ENCODE measurements around the gene TRMU.
"Not testable (repeated sequence)": the region's sequence is repeated elsewhere in the genome, so short reads cannot be mapped to it uniquely, and the experiment has no call there.

TRMU gene

DNA sequence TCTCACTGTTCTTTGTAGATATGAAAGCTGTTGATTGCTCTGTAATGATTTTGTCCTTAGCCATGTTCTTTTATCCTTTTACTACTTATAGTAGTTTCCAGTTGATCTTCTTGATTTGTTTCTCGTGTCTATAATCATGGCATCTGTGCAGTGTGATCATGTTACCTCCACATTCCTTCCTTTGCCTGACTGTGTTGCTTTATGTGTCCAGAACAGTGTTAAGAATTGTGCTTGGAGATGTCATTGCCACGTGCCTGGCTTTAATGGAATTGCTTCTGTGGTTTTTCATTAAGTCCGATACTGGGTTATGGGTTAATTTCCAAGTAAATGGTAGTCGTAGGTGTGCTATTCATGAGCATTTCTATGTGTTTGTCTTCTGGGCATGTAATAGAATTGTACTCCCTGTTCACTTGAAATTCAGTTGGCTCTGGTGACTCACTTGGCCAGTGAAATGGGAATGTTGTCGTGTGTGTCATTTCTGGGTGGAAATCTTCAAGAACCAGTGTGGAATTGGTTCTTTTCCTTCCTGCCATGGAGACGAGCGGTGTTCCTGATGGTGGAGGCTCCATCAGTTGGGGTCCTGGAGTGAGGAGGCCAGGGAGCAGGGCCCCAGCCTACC lies 32.1 kb upstream of the TRMU start:
- DNase-seq: no peak

DNA sequence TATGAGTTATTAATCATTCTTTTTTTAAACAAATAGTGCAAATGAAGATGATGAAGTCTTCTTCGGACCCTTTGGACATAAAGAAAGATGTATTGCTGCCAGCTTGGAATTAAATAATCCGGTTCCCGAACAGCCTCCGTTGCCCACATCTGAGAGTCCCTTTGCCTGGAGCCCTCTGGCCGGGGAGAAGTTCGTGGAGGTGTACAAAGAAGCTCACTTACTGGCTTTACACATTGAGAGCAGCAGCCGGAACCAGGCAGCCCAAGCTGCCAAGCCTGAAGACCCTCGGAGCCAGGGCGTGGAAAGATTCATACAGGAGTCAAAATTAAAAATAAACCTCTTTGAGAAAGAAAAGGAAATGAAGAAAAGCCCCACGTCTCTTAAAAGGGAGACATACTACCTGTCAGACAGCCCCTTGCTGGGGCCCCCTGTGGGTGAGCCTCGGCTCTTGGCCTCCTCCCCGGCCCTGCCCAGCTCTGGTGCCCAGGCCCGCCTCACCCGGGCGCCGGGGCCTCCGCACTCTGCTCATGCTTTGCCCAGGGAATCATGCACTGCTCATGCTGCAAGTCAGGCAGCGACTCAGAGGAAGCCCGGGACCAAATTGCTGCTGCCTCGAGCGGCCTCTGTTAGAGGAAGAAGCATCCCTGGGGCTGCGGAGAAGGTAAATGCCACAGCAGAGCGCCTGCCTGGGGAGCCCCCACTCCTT lies 27.1 kb upstream of the TRMU start:
- no peak for DNase-seq

DNA sequence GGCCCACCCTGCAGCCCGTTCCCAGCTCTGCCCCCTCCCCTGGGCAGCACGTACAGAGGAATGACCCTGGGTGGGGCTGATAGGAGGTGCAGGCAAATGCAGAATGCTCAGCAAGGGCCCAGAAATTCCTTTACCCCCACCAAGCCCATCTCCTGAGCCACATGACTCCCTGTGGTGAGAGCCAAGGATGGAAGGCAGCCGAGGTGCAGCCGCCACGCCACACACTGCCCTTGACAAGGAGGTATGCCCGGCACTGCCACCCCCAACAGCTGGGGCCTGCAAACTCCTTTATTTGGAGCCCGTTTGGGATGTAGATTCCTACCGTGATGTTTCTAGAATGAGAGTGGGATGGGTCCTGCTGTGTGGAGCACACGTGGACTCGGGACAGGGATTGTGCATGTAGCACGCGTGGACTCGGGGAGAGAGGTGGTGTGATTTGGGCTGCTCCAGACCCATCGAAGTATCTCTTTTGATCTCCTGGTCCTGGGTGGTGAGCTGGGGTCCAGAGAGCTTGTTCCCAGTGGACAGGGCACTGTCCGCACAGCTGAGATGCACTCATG lies 25.9 kb upstream of the TRMU start:
- no peak for DNase-seq

DNA sequence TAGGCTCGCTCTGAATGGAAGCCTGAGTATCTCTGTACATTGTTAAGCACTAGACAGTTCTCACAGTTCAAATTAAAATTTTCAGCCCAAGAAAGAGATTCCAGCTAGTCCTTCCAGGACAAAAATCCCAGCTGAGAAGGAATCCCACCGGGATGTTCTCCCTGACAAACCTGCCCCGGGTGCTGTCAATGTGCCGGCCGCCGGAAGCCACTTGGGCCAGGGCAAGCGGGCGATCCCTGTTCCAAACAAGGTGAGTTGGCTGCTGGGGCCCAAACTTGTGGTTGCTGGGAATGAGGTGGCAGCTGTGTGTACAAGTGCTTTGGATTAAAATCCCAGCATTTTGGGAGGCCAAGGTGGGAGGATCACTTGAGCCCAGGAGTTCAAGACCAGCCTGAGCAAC lies 23.5 kb upstream of the TRMU start:
- no peak for DNase-seq

DNA sequence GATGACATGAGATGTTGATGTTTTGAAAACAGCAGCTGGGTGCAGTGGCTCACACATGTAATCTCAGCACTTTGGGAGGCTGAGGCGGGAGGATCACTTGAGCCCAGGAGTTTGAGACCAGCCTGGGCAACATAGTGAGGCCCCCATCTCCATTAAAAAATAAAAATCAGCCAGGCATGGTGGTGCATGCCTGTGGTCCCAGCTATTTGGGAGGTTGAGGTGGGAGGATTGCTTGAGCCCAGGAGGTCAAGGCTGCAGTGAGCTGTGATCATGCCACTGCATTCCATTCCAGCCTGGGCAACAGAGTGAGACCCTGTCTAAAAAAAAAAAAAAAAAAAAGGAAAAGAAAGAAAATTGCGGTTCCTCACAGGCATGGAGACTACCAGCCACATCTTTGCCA lies 22.7 kb upstream of the TRMU start:
- not testable (repeated sequence) for DNase-seq

DNA sequence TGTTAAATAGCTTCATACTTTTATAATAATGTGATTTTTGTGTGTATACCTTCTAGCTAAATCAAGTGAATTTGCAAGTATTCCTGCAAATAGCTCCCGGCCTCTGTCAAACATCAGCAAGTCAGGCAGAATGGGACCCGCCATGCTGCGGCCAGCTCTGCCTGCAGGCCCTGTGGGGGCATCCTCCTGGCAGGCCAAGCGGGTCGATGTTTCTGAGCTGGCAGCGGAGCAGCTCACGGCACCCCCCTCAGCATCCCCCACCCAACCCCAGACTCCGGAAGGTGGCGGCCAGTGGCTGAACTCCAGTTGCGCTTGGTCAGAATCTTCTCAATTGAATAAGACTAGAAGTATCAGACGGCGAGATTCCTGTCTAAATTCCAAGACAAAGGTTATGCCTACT lies 19.5 kb upstream of the TRMU start:
- no peak for DNase-seq

DNA sequence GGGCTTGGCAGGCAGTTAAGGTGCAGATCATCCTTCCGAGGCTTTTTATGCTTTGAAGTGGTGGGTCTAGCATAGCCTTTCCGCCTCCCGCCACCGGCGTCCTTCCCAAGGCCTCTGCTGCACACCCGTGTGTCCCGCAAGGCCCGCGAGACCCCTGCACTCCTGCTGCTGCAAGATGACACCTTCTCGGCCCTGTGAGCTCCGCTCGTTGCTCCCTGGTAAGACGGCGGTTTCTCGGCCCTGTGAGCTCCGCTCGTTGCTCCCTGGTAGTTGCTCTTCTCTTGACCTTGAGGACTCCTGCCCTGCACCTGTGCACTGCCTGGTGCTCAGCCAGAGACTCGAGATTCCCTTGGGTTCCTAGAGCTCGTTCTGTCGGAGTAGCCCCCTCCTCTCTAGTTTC lies 17.9 kb upstream of the TRMU start:
- DNase-seq: no peak

DNA sequence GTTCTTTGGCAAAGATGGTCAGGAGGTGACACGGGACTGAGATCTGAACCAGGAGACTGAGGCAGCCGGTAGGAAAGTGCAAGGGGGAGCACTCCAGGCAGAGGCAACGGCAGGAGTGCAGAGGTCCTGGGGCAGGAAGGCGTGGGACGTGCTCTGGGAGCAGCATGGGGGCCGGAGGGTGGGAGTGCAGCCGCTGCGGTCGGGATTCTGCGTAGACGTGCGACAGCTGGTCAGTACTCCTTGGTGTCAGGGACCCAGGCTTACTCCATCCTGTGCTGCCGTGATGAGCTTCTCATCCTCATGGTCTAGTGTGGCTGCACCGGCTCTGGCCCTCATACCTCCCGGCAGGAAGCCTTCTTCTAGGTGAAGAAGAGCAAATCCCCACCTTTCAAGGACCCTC lies 16.9 kb upstream of the TRMU start:
- DNase-seq: no peak

DNA sequence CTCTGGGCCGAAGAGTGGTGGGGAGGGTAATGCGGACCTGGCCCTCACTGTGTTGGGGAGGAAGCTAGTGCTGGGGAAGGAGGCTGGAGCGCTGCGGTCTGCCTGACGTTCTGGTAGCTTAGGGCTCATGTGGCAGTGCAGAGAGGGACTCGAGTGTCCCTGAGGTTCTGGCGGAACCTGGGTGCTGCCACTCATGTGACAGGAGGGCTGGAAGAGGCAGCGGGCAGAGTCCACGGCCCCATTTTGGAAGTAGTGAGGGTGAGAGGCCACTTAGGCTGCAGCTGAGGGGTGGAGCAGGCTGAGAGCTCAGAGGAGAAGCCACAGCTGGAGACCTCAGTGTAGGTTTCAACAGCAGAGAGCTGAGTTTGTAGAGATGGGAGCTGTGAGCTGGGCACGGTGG lies 16.2 kb upstream of the TRMU start:
- no peak for DNase-seq

DNA sequence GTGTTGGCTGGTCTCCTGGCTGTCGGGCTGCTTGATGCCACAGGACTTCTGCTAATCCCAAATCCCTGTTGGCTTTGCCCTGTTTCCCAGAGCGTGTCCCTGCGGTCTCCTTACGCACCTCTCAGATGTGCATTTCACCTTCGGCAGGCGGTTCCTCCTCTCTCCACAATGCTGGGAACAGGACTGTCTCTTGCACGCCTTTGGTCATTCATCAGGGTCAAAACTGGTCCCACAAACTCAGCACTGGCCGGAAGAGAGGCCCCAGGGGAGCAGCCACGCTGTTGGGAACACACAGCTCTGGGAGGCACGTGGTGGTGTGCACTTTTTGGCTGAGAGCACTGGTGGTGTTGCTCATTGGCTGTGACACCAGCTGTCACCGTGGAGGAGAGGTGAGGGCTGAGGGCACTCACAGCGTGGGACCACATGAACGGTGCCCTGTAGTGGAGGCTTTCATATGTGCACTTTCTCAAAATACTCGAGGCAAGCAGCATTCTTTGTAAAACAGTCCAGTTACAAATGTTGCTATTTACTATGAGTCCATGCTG lies 15.3 kb upstream of the TRMU start:
- DNase-seq: no peak

DNA sequence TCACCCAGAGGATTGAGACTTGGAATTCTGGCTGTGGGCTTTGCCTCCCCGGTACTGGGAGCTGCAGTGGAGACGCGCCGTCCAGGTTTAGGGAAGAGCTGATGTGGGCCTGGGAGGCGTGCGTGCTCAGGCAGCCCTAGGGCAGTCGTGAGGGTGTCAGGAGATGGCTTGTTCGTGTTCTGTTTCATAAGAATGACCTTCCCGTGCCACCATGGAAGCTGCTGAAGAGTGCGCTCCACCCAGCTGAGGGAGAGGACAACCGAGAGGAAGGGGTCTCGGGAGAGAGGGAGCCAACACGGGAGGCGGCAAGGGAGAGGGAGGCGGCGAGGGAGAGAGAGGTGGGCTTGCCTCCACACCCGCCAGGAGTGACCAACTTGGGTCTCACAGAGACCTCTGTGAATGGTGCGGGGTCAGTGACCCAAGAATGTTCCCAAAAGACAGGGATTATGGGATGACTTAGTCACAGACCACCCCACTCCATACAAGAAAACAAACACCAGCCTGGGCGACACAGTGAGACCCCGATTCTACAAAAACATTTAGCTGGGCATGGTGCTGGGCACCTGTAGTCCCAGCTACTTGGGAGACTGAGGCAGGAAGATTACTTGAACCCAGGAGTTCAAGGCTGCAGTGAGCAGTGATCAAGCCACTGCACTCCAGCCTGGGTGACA lies 14.7 kb upstream of the TRMU start:
- no peak for DNase-seq

DNA sequence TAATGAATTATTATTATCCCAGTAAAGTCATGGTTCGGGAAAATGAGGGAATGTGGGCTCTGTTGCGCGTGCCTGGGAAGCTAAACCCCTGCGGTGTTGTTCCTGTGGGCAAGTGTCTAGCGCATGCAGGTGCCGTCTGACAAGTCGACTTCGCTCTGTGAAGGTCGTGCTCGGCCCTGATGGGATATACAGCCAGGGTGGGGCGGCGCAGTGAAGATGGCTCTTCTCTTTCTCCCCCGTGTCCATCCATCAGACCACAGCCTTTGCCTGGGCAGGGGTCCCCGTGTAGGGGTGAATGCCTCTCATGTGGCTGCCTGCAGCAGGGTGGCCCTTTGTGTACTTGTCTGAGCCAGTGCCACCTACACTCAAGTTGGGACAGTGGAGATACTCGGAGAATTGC lies 12.8 kb upstream of the TRMU start:
- DNase-seq: no peak

DNA sequence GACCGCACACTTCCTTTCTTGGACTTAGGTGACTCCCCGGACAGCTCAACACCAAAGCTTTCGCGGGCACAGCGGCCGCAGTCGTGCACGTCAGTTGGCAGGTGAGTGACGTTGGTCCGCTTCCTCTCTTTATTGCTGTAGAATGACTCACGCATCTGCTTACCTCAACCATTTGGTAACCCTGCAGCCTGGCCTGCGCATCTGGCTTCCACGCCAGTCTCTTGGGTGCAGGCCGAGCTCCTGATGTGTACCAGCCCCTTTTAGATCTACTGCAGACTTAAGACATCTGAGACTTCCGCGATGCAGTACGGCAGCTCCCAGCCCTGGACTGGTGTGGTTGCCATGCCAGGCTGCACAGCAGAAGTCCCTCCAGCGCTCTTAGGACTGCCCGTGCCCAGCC lies 12.4 kb upstream of the TRMU start:
- no peak for DNase-seq

DNA sequence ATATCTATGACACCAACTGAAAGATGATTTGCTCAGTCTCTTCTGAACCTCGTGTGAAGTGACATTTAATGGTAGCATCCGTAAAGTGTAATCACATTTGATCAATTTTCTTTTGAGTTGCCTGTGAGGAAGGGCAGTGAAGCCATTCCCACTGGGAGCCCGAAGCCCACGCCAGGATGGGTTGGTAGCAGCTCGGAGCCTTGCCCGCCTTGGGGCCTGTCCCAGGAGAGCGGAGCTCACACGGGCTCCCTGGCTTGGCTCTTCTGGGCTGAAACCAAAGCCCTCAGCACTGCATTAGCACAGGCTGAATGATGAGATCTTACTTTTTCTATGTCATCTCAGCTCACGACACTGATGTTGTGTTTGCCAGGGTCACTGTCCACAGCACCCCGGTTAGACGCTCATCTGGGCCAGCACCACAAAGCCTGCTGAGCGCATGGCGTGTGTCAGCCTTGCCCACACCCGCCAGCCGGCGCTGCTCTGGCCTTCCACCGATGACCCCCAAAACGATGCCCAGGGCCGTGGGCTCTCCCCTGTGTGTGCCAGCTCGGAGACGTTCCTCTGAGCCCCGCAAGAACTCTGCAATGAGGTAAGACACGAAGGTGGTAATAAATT lies 9.3 kb upstream of the TRMU start:
- DNase-seq: no peak

DNA sequence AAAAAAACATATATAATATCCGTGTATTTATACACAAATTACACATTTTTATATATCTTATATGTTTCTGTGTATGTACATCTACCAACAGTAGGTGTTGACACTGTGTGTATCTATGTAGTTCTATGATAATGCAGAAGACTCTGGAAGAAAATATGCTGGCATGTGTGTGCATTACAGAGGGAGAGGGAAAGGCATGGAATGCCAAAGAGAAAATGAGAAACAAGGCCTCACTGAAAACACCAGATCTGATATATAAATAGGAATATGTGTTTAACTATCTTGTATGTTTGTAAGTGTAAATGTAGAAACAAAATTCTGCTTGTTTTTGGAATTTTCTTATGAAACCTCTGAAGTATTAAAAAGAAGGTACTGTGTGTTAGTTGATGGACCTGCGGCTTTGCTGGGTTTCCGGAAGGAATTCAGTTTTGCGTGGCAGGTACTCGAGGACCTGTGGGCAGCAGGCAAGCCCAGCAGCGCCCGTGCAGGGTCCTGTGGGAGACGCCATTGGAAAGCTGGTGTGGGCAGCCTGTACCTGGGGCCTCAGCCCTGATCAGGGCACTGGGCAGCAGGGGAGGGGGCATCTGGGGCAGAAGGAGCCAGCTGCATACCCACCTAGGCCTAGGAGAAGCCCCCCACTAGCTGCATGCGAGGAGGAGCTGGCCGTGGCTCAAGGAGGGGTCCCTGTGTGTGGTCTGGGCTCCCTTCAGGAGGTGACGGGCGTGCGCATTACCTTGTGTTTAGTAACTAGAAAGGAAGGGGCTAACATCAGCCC lies 7.6 kb upstream of the TRMU start:
- DNase-seq: no peak

DNA sequence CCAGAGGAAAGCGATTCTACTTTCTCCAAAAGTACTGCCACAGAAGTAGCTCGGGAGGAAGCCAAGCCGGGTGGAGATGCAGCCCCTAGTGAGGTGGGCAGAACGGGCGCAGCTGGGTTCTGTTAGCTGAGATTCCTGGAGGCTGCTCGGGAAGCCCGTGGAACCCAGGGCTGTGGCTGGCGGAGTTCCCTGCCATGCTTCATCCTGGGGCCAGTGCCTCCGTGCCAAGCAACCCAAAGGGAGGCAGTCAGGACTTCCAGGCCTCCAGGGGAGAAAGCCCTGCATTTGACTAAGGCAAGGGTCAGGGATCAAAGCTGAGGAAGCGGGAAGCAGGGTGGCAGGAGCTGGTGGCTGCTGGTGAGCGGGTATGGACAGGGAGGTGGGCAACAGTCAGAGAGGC lies 6.7 kb upstream of the TRMU start:
- no peak for DNase-seq

DNA sequence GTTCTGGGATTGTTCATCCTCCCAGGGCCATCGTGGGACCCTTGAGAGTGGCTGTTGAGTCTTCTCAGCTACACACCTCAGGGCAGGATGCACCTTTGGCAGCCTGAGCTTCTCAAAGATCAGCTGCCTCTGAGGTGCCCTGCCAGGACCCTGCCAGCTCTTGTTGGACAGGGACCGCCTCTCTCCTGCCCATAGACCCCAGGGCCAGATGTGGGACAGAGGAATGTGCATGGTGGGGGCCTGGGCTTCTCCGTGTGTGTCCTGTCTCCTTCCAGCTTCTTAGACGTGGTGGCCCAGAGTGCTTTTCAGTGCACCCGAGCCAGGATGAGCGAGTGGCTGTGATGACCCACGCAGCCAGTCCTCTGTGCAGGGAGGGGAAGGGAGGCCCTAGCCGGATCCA lies 5.9 kb upstream of the TRMU start:
- no peak for DNase-seq

DNA sequence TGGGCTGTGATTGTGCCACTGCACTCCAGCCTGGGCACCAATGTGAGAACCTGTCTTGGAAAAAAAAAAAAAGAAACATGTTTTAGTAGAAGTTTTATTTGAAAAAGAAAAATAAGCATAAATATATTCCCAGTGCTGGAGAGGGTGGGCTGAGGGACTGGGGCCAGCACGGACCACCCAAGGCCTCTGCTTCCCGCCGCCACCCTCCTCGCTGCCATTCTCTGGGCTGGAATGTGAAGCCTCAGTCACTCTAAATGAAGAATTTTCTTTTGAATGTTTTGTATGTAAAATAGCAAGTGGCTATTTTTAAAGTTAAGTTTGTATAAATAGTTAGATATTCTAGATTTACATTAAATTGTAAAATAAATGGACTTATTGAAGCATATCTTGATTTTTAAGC lies 5.1 kb upstream of the TRMU start:
- no peak for DNase-seq

DNA sequence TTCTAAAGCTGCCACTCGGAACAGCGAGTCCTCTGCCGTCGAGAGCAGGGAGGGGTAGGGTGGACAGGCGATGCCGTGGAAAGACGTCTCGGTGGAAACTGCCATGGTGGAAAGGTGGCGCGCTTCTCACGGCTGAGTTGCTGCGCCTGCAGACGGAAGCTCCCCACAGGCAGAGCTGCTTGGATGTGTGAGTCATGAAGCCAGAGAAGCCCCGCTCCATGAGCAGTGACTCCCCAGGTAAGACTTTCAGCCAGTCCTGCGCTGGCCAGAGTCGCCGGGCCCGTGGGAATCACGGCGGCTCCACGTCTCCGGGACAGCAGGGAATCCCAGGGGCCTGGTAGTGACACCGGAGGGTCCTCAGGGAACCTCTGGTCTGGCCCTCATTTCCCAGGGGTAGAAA lies 4.0 kb upstream of the TRMU start:
- DNase-seq: no peak

DNA sequence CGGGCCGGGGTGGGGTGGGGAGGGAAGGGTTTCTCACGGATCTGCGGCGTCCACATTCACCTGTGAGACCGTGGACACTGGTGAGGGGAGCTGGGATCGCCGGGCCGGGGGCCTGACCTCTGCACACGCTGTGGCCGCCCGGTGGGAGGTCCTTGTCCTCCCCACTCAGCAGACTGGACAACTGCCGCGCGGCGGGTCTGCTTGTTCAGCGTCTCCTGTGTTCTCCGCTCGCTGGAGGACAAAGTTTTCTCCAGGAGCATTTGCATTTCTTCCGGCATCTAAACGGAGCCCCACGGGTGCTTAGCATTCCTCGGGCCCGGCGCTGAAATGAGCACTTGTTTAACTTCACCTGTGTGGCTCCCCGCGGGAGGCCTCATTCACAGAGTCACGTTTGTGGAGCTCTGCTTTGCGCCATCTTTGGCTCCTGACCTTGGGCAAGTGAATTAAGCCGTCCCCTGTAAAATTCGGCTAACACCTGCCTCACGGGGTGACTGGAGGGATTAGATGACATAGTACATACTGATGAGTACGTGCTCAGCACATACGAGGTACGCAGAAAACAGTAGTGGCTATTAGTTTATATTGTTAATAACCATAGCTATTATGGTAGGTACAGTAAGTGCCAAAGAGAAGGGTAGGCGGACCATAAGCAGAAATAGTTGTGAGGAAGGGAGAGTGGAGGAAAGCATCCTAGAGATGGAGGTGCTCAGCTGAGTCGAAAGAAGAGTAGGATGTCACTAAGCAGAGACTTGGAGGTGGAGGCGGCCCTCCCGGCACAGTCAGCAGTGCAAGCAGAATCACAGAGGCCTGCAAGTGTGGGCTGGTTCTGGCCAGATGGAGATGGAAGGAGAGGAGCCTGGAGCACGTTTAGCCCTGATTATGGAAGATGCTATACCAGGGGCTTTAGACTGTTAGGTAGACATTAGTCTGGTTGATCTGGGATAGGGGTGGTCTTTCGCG lies 885 bp downstream of the TRMU start:
- no peak for DNase-seq

DNA sequence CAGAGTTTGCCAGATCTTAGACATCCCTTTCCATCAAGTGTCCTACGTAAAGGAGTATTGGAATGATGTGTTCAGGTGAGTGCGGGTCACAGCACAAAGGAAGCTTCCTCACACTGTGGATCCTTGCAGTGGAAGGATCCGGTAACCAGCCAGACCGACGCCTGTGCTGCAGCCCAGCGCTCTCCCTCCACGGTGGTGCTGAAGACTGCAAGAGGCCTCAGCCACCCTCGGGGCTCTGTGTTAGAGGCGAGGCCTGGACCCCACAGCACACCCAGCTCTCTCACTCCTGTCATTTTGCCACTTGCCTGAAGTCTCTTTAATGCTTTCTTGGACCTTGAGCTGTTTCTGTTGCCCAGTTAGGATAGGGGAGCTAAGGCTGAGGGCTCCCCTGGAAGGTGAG lies 2.4 kb downstream of the TRMU start:
- no peak for DNase-seq

DNA sequence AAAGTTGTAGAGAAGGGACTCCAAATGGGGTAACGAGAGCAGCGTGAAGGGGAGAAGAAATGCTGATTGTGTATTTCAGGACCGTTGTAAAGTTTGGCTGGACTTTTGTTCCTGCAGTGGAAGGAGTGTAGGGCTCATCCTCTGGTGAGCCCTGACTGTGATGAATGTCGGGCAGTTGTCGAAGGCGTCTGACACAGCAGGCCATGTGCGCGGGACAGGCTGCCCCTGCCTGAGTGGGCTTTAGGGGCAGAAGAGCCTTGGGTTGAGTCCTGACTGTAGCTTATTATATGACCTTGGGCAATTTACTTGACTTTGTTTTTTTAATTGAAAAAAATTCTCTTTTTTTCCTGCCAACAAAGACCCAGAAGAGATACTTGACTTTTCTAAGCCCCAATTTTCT lies 3.1 kb downstream of the TRMU start:
- no peak for DNase-seq
